Measurements from ENCODE around the gene PHYH. TPM values are rescaled to one million over a fixed set of nuclear protein-coding genes. Genes with fewer than 3 reads are reported as not detected.
A peak's percentile ranks its signal among the peaks of the same experiment; 100 is the strongest.
"Not testable (repeated sequence)": the region's sequence is repeated elsewhere in the genome, so short reads cannot be mapped to it uniquely, and the experiment has no call there.

The PHYH gene
- total and polyA plus RNA-seq, 4 donors: 45.4 to 139 (median 86.8) TPM

DNA sequence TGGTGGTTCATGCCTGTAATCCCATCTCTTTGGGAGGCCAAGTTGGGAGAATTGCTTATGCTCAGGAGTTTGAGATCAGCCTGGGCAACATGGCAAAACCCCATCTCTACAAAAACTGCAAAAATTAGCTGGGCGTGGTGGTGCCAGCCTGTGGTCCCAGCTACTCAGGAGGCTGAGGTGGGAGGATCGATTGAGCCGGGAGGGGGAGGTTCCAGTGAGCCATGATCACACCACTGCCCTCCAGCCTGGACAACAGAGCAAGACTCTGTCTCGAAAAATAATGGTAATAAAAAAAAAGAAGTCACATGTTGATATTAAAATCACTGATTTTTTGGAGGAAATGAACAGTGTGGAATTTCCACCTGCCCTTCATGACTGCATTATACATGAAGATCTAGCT, 15.8 kb downstream of the PHYH start:
- H3K36me3 ChIP-seq (ENCODE audit: control insufficient read depth in 4 of 4, insufficient read depth in 3 of 4, low read depth in 1 of 4, low read length in 3 of 4): peaks cover 1 to 37% (median 31%) of the 10 kb centered on the region in 4 donors
- H3K4me3 ChIP-seq (ENCODE audit: low read depth in 1 of 3, low read length in 3 of 3): no peak overlapping the region
- no peaks in the 10 kb centered on the region for H3K27me3 ChIP-seq (ENCODE audit: control insufficient read depth in 4 of 4, insufficient read depth in 4 of 4, low read length in 3 of 4)
- no peaks in the 10 kb centered on the region for H3K9me3 ChIP-seq (ENCODE audit: control insufficient read depth in 4 of 4, low read length in 3 of 4)
- no peak overlapping the region for H3K9ac ChIP-seq (ENCODE audit: low read depth in 1 of 2, low read length in 2 of 2)
- 87% methylated on average over 4 of the region's 4 CpGs for WGBS
- TF ChIP-seq, protein P1, sequence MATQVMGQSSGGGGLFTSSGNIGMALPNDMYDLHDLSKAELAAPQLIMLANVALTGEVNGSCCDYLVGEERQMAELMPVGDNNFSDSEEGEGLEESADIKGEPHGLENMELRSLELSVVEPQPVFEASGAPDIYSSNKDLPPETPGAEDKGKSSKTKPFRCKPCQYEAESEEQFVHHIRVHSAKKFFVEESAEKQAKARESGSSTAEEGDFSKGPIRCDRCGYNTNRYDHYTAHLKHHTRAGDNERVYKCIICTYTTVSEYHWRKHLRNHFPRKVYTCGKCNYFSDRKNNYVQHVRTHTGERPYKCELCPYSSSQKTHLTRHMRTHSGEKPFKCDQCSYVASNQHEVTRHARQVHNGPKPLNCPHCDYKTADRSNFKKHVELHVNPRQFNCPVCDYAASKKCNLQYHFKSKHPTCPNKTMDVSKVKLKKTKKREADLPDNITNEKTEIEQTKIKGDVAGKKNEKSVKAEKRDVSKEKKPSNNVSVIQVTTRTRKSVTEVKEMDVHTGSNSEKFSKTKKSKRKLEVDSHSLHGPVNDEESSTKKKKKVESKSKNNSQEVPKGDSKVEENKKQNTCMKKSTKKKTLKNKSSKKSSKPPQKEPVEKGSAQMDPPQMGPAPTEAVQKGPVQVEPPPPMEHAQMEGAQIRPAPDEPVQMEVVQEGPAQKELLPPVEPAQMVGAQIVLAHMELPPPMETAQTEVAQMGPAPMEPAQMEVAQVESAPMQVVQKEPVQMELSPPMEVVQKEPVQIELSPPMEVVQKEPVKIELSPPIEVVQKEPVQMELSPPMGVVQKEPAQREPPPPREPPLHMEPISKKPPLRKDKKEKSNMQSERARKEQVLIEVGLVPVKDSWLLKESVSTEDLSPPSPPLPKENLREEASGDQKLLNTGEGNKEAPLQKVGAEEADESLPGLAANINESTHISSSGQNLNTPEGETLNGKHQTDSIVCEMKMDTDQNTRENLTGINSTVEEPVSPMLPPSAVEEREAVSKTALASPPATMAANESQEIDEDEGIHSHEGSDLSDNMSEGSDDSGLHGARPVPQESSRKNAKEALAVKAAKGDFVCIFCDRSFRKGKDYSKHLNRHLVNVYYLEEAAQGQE (IDR thresholded peaks at IDR 0.05): no peak
- DNase-seq (ENCODE audit: low spot score): no peak
- H3K4me1 ChIP-seq (ENCODE audit: control insufficient read depth in 4 of 4, insufficient read depth in 4 of 4, low read length in 3 of 4): peaks cover 2 to 24% (median 13%) of the 10 kb centered on the region in 4 donors
- H3K27ac ChIP-seq (ENCODE audit: low read depth in 1 of 2, low read length in 2 of 2): no peak overlapping the region

DNA sequence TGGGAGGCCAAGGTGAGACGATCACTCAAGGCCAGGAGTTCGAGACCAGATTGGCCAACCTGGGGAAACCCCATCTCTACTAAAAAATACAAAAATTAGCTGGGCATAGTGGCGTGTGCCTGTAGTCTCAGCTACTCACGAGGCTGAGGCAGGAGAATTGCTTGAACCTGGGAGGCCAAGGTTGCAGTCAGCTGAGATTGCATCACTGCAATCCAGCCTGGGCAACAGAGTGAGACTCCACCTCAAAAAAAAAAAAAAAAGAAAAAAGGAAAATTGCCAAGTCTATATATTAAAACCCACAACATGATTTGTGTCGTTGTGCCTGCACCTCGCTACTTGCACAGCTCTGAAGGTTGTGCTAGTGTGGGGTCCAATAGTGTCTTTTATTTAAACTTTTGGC, 17.5 kb downstream of the PHYH start:
- Histone ChIP-seq H3K36me3 (ENCODE audit: control insufficient read depth in 4 of 4, insufficient read depth in 3 of 4, low read depth in 1 of 4, low read length in 3 of 4) (peaks cover 1 to 29% (median 27%) of the 10 kb centered on the region in 4 donors), H3K4me1 (ENCODE audit: control insufficient read depth in 4 of 4, insufficient read depth in 4 of 4, low read length in 3 of 4) (peaks cover 2 to 24% (median 13%) of the 10 kb centered on the region in 4 donors)
- not testable (repeated sequence) for H3K27ac ChIP-seq (ENCODE audit: low read depth in 1 of 2, low read length in 2 of 2); H3K27me3 ChIP-seq (ENCODE audit: control insufficient read depth in 4 of 4, insufficient read depth in 4 of 4, low read length in 3 of 4); H3K4me3 ChIP-seq (ENCODE audit: low read depth in 1 of 3, low read length in 3 of 3); H3K9me3 ChIP-seq (ENCODE audit: control insufficient read depth in 4 of 4, low read length in 3 of 4); H3K9ac ChIP-seq (ENCODE audit: low read depth in 1 of 2, low read length in 2 of 2); DNase-seq (ENCODE audit: low spot score)
- WGBS: 73% methylated on average over 6 of the region's 6 CpGs

DNA sequence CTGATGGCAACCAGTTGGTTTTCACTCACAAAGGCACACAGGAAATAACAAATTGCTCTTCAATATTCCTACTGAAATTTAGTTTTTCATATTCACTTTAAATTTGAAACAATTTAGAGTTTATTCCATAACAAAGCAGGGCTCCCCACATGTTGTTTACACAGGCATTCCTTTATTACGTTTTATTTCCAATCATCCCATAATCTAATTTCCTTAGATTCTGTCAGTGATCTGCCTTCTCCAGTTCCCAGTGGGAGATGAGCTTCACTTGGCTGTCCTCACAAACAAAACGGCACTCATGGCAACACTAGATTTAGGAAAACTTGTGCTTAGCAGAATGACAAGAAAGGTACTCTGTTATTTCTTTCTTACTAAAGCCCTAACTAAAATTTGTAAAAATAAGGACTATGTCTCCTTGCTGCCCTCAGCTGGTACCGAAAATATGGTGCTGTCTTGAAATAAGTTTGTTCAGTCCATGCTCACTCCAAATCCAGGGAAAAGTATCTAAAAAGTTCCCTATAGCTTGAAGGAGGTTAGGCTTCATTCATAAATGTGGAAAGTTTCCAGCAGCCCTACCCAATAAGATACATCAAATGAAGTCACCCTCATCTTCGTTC, 23.0 kb downstream of the PHYH start:
- no peak overlapping the region for H3K27ac ChIP-seq (ENCODE audit: low read depth in 1 of 2, low read length in 2 of 2)
- H3K27me3 ChIP-seq (ENCODE audit: control insufficient read depth in 4 of 4, insufficient read depth in 4 of 4, low read length in 3 of 4): no peaks in the 10 kb centered on the region
- H3K9ac ChIP-seq (ENCODE audit: low read depth in 1 of 2, low read length in 2 of 2): no peak overlapping the region
- peaks cover 0 to 18% (median 12%) of the 10 kb centered on the region in 4 donors for H3K4me1 ChIP-seq (ENCODE audit: control insufficient read depth in 4 of 4, insufficient read depth in 4 of 4, low read length in 3 of 4)
- H3K36me3 ChIP-seq (ENCODE audit: control insufficient read depth in 4 of 4, insufficient read depth in 3 of 4, low read depth in 1 of 4, low read length in 3 of 4): peaks cover 1 to 22% (median 19%) of the 10 kb centered on the region in 4 donors
- peak in 1 of 2 donors; percentile 28 for TF ChIP-seq RAD21 (IDR thresholded peaks at IDR 0.05)
- TF ChIP-seq GABPA (IDR thresholded peaks at IDR 0.05 in 1 of 2, conservative IDR thresholded peaks at IDR 0.05 in 1 of 2): no peak
- 66% methylated on average over 4 of the region's 4 CpGs for WGBS
- no peak for DNase-seq (ENCODE audit: low spot score)
- no peak overlapping the region for H3K4me3 ChIP-seq (ENCODE audit: low read depth in 1 of 3, low read length in 3 of 3)
- no peaks in the 10 kb centered on the region for H3K9me3 ChIP-seq (ENCODE audit: control insufficient read depth in 4 of 4, low read length in 3 of 4)

GRCh38 chr10:13276146-13276545, 23.7 kb downstream of the PHYH start:
- not testable (repeated sequence) for H3K4me3 ChIP-seq (ENCODE audit: low read depth in 1 of 3, low read length in 3 of 3); DNase-seq (ENCODE audit: low spot score)

More at GRCh38 chr10:13276146-13276545, 23.7 kb downstream of the PHYH start:
- not testable (repeated sequence) for H3K9ac ChIP-seq (ENCODE audit: low read depth in 1 of 2, low read length in 2 of 2); H3K27me3 ChIP-seq (ENCODE audit: control insufficient read depth in 4 of 4, insufficient read depth in 4 of 4, low read length in 3 of 4); H3K27ac ChIP-seq (ENCODE audit: low read depth in 1 of 2, low read length in 2 of 2); H3K9me3 ChIP-seq (ENCODE audit: control insufficient read depth in 4 of 4, low read length in 3 of 4)
- Histone ChIP-seq H3K36me3 (ENCODE audit: control insufficient read depth in 4 of 4, insufficient read depth in 3 of 4, low read depth in 1 of 4, low read length in 3 of 4) (peaks cover 1 to 18% (median 15%) of the 10 kb centered on the region in 4 donors), H3K4me1 (ENCODE audit: control insufficient read depth in 4 of 4, insufficient read depth in 4 of 4, low read length in 3 of 4) (peaks cover 1 to 25% (median 17%) of the 10 kb centered on the region in 4 donors)
- 98% methylated on average over 11 of the region's 11 CpGs for WGBS

All from liver (tissue), 9 donors.